ENCODE measurements around the gene ARL8A.

- TF ChIP-seq CTCF (IDR thresholded peaks at IDR 0.05): no peak
- no peak for TF ChIP-seq POLR2AphosphoS5 (IDR thresholded peaks at IDR 0.05)
These were observed 37.9 kb downstream of the ARL8A start for GRCh38 chr1:202106340-202107254.
